Activated naive CD8-positive, alpha-beta T cell treated with anti-CD3 and anti-CD28 coated beads, Interleukin-2, amount 10 ng/mL, durations not matched to agents 7 days and 5 days (primary cell): ENCODE measurements around the gene TGOLN2. TPM values are rescaled to one million over a fixed set of nuclear protein-coding genes. Genes with fewer than 3 reads are reported as not detected.
A peak's percentile ranks its signal among the peaks of the same experiment; 100 is the strongest.

Source experiments
- ATAC-seq: fragments of 150-1000 bp; cut with Tn5 transposase; one replicate; pipeline ENCODE4 v1.10.0; 2021; ENCODE audit warnings: low read depth, moderate library complexity
- POLR2A ChIA-PET: fragments of 350-600 bp; sonication (Branson Sonifier 250); formaldehyde crosslinking; loops from one replicate; lab custom pipeline; 2021; ENCODE audit warnings: antibody characterized with exemption; lab: Charles Lee
- DNase-seq: peaks from one replicate; pipeline ENCODE4 v3.0.0; 2021
- H3K27ac Mint-ChIP-seq: one replicate; pipeline ENCODE4 v1.8.0; 2022; ENCODE audit warnings: mild to moderate bottlenecking, mixed read lengths
- H3K27me3 Mint-ChIP-seq: one replicate; pipeline ENCODE4 v1.8.0; 2022; ENCODE audit warnings: mild to moderate bottlenecking, moderate library complexity, mixed read lengths
- H3K36me3 Mint-ChIP-seq: one replicate; pipeline ENCODE4 v1.8.0; 2021; ENCODE audit warnings: mild to moderate bottlenecking, mixed read lengths
- H3K4me1 Mint-ChIP-seq: one replicate; pipeline ENCODE4 v1.8.0; 2021; ENCODE audit warnings: mixed read lengths
- H3K4me3 Mint-ChIP-seq: one replicate; pipeline ENCODE4 v1.8.0; 2022; ENCODE audit warnings: mild to moderate bottlenecking, moderate library complexity, mixed read lengths
- H3K9me3 Mint-ChIP-seq: one replicate; pipeline ENCODE4 v1.8.0; 2021; ENCODE audit warnings: mixed read lengths
- total RNA-seq, 2 experiments: library from RNA; stranded (reverse); gene quantifications; one replicate each; pipeline ENCODE4 v1.2.3, GENCODE V29; 2021

TGOLN2 gene
- total RNA-seq, 2 experiments from 2014 or later = 144 to 148 TPM

- DNase-seq (no peak), ATAC-seq (no peak)
- Mint-ChIP-seq H3K27ac (peak overlapping the region; percentile 67), H3K36me3 (no peaks in the 10 kb centered on the region), H3K4me1 (peaks cover 20% of the 10 kb centered on the region), H3K9me3 (no peaks in the 10 kb centered on the region), H3K4me3 (peak overlapping the region; percentile 47), H3K27me3 (peaks cover 2% of the 10 kb centered on the region)
- POLR2A ChIA-PET = no interaction called here
Measured at GRCh38 chr2:85286918-85287317, 40.9 kb downstream of the TGOLN2 start.

GRCh38 chr2:85283641-85284040 is 44.1 kb downstream of the TGOLN2 start:
- H3K36me3 Mint-ChIP-seq = no peaks in the 10 kb centered on the region
- peaks cover 8% of the 10 kb centered on the region for H3K4me1 Mint-ChIP-seq
- no peaks in the 10 kb centered on the region for H3K27me3 Mint-ChIP-seq
- H3K4me3 Mint-ChIP-seq = no peak overlapping the region
- no peaks in the 10 kb centered on the region for H3K9me3 Mint-ChIP-seq
- no peak overlapping the region for H3K27ac Mint-ChIP-seq
- DNase-seq (no peak), ATAC-seq (no peak)
- POLR2A ChIA-PET = no interaction called here

GRCh38 chr2:85282914-85283313 is 44.9 kb downstream of the TGOLN2 start:
- no peak overlapping the region for H3K27ac Mint-ChIP-seq
- peaks cover 8% of the 10 kb centered on the region for H3K4me1 Mint-ChIP-seq
- POLR2A ChIA-PET = no interaction called here
- no peaks in the 10 kb centered on the region for H3K9me3 Mint-ChIP-seq
- ATAC-seq = no peak
- H3K4me3 Mint-ChIP-seq = no peak overlapping the region
- no peaks in the 10 kb centered on the region for H3K36me3 Mint-ChIP-seq
- DNase-seq = no peak
- no peaks in the 10 kb centered on the region for H3K27me3 Mint-ChIP-seq

GRCh38 chr2:85281553-85281952 is 46.2 kb downstream of the TGOLN2 start:
- Mint-ChIP-seq H3K4me1 (peaks cover 4% of the 10 kb centered on the region), H3K9me3 (no peaks in the 10 kb centered on the region), H3K27ac (no peak overlapping the region), H3K27me3 (peaks cover 2% of the 10 kb centered on the region), H3K4me3 (no peak overlapping the region), H3K36me3 (no peaks in the 10 kb centered on the region)
- ATAC-seq = no peak
- no peak for DNase-seq
- POLR2A ChIA-PET = no interaction called here

GRCh38 chr2:85278361-85278760 is 49.4 kb downstream of the TGOLN2 start:
- no peaks in the 10 kb centered on the region for H3K9me3 Mint-ChIP-seq
- POLR2A ChIA-PET = no interaction called here
- H3K27ac Mint-ChIP-seq = no peak overlapping the region

GRCh38 chr2:85277416-85278158 is 50.2 kb downstream of the TGOLN2 start:
- peaks cover 13% of the 10 kb centered on the region for H3K27me3 Mint-ChIP-seq
- no peaks in the 10 kb centered on the region for H3K9me3 Mint-ChIP-seq
- no peaks in the 10 kb centered on the region for H3K4me1 Mint-ChIP-seq
- no peak overlapping the region for H3K4me3 Mint-ChIP-seq
- H3K36me3 Mint-ChIP-seq = no peaks in the 10 kb centered on the region
- POLR2A ChIA-PET = no interaction called here
- H3K27ac Mint-ChIP-seq = no peak overlapping the region
- DNase-seq (no peak), ATAC-seq (no peak)

More at GRCh38 chr2:85278361-85278760, 49.4 kb downstream of the TGOLN2 start:
- no peaks in the 10 kb centered on the region for H3K36me3 Mint-ChIP-seq
- no peaks in the 10 kb centered on the region for H3K4me1 Mint-ChIP-seq
- no peak for DNase-seq
- ATAC-seq = no peak
- no peak overlapping the region for H3K4me3 Mint-ChIP-seq
- peaks cover 10% of the 10 kb centered on the region for H3K27me3 Mint-ChIP-seq

GRCh38 chr2:85276571-85277118 is 51.1 kb downstream of the TGOLN2 start:
- Mint-ChIP-seq H3K27me3 (peaks cover 15% of the 10 kb centered on the region), H3K4me3 (no peak overlapping the region), H3K9me3 (no peaks in the 10 kb centered on the region), H3K4me1 (no peaks in the 10 kb centered on the region), H3K27ac (no peak overlapping the region), H3K36me3 (no peaks in the 10 kb centered on the region)
- ATAC-seq = no peak
- POLR2A ChIA-PET = no interaction called here
- DNase-seq = no peak

- Mint-ChIP-seq H3K4me3 (no peak overlapping the region), H3K27ac (no peak overlapping the region), H3K36me3 (no peaks in the 10 kb centered on the region), H3K27me3 (peaks cover 21% of the 10 kb centered on the region), H3K9me3 (no peaks in the 10 kb centered on the region), H3K4me1 (no peaks in the 10 kb centered on the region)
- ATAC-seq (no peak), DNase-seq (no peak)
- POLR2A ChIA-PET = no interaction called here
Measured at GRCh38 chr2:85275984-85276540, 51.7 kb downstream of the TGOLN2 start.

- POLR2A ChIA-PET = no interaction called here
- Mint-ChIP-seq H3K4me1 (no peaks in the 10 kb centered on the region), H3K9me3 (no peaks in the 10 kb centered on the region), H3K27ac (no peak overlapping the region), H3K36me3 (no peaks in the 10 kb centered on the region), H3K27me3 (peaks cover 32% of the 10 kb centered on the region), H3K4me3 (no peak overlapping the region)
- DNase-seq (no peak), ATAC-seq (no peak)
Measured at GRCh38 chr2:85273738-85274731, 53.8 kb downstream of the TGOLN2 start.

GRCh38 chr2:85272357-85272756 is 55.4 kb downstream of the TGOLN2 start:
- DNase-seq = no peak
- H3K27me3 Mint-ChIP-seq = peaks cover 32% of the 10 kb centered on the region
- ATAC-seq = no peak
- POLR2A ChIA-PET = no interaction called here
- H3K9me3 Mint-ChIP-seq = no peaks in the 10 kb centered on the region
- H3K4me3 Mint-ChIP-seq = no peak overlapping the region
- H3K27ac Mint-ChIP-seq = no peak overlapping the region
- no peaks in the 10 kb centered on the region for H3K4me1 Mint-ChIP-seq
- no peaks in the 10 kb centered on the region for H3K36me3 Mint-ChIP-seq

GRCh38 chr2:85269959-85270358 is 57.8 kb downstream of the TGOLN2 start:
- H3K27ac Mint-ChIP-seq = no peak overlapping the region
- no peaks in the 10 kb centered on the region for H3K9me3 Mint-ChIP-seq

More at GRCh38 chr2:85269959-85270358, 57.8 kb downstream of the TGOLN2 start:
- Mint-ChIP-seq H3K36me3 (no peaks in the 10 kb centered on the region), H3K4me3 (no peak overlapping the region), H3K4me1 (peaks cover 3% of the 10 kb centered on the region), H3K27me3 (peaks cover 23% of the 10 kb centered on the region)
- DNase-seq = no peak
- ATAC-seq = no peak
- POLR2A ChIA-PET = no interaction called here
